Transverse colon (tissue), 4 donors: ENCODE data around the gene CIAPIN1. TPM values are rescaled to one million over a fixed set of nuclear protein-coding genes. Genes with fewer than 3 reads are reported as not detected.

Experiments used
- DNase-seq: peaks from one replicate; pipeline ENCODE4 v3.0.0-alpha.2; 2019
- H3K27ac ChIP-seq, 4 donors: fragments of 200-600 bp; sonication (generic); 2 replicates each; pipeline ENCODE4 v1.5.1; 2016 to 2018; ENCODE audit warnings: inconsistent platforms in 4 of 4
- H3K27me3 ChIP-seq: fragments of 200-600 bp; sonication (generic); 2 replicates; pipeline ENCODE4 v1.5.1; 2017; ENCODE audit warnings: inconsistent platforms
- H3K36me3 ChIP-seq, 4 donors: fragments of 200-600 bp; sonication (generic); 2 replicates each; pipeline ENCODE4 v1.5.1; 2017 to 2019; ENCODE audit warnings: inconsistent platforms in 4 of 4
- H3K4me1 ChIP-seq, 4 donors: fragments of 200-600 bp; sonication (generic); 2 replicates each; pipeline ENCODE4 v1.5.1; 2017 to 2020; ENCODE audit warnings: inconsistent platforms in 4 of 4
- H3K4me3 ChIP-seq, 4 donors: fragments of 200-600 bp; sonication (generic); 1 replicate in 1 of 4; 2 replicates in 3 of 4; pipeline versions ENCODE4 v1.5.1 to v1.6.1; 2017 to 2019; ENCODE audit warnings: inconsistent platforms in 4 of 4
- H3K9me3 ChIP-seq, 2 donors: fragments of 200-600 bp; sonication (generic); 2 replicates each; pipeline ENCODE4 v1.5.1; 2017 to 2019; ENCODE audit warnings: inconsistent platforms in 2 of 2
- CTCF ChIP-seq, 5 experiments: fragments of 200-600 bp in 3 of 5; fragments of 450-650 bp in 2 of 5; sonication (generic) in 3 of 5; IDR thresholded peaks; 1 replicate in 2 of 5; 2 replicates in 3 of 5; pipeline ENCODE4 v1.5.1; 2016 to 2017; ENCODE audit warnings: antibody characterized with exemption in 5 of 5, inconsistent platforms in 3 of 5, mild to moderate bottlenecking in 2 of 5, moderate library complexity in 1 of 5
- EP300 ChIP-seq: sonication (generic); formaldehyde crosslinking; IDR thresholded peaks from one replicate; pipeline ENCODE4 v1.6.1; 2017; ENCODE audit warnings: antibody characterized with exemption, low read depth
- POLR2A ChIP-seq: fragments of 450-650 bp; IDR thresholded peaks from one replicate; pipeline ENCODE4 v1.6.1; 2016; ENCODE audit warnings: antibody characterized with exemption, mild to moderate bottlenecking, moderate library complexity
- POLR2AphosphoS5 ChIP-seq, 3 donors: sonication (generic); formaldehyde crosslinking; IDR thresholded peaks; one replicate each; pipeline ENCODE4 v1.6.1; 2016; ENCODE audit warnings: antibody characterized with exemption in 3 of 3
- WGBS, 2 donors: methylation state at CpG; one replicate each; pipeline ENCODE4 v1.1.5; 2018; ENCODE audit warnings: low coverage in 1 of 2; 5-methylcytosine and 5-hydroxymethylcytosine counted together
- in situ Hi-C, 4 donors: fragments of 200-750 bp; cut with MboI; loops; one replicate each; pipeline versions ENCODE4 v1.15.0 to v1.15.1; 2017; ENCODE audit warnings: low sequenced_read_pairs in 3 of 4, low pct_ligation_motif_present in 1 of 4, low pct_unique_long_range_greater_than_20kb in 1 of 4
- intact Hi-C: fragments of 100-400 bp; cut with DNase I; formaldehyde crosslinking; loops from one replicate; pipeline ENCODE4 v1.15.1; 2023; ENCODE audit warnings: low total_unique reads
- total RNA-seq, 4 donors: library from RNA; depleted of rRNA; stranded (reverse); fragments of >200 nt; gene quantifications; one replicate each; pipeline ENCODE4 v1.1.0, GENCODE V29; 2016

CIAPIN1 gene
- total RNA-seq, 4 donors from 2014 or later: 20.9 to 48.3 (median 40.5) TPM

DNA sequence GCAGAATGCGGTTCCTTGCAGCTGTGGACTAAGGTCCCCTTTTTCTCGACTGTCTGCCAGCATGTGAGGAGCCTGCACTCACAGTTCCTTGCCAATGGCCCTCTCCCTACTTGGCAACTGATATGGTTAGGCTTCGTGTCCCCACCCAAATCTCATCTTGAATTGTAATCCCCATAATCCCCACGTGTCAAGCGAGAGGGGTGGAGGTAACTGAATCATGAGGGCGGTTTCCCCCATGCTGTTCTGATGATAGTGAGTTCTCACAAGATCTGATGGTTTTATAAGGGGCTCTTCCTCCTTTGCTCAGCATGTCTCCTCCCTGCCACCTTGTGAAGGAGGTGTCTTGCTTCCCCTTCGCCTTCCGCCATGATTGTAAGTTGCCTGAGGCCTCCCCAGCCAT, 19.9 kb downstream of the CIAPIN1 start:
- Histone ChIP-seq H3K9me3 (no peaks in the 10 kb centered on the region), H3K36me3 (peaks cover 0 to 29% (median 17%) of the 10 kb centered on the region in 4 donors), H3K27ac (no peak overlapping the region), H3K27me3 (no peaks in the 10 kb centered on the region), H3K4me3 (no peak overlapping the region), H3K4me1 (peaks cover 0 to 4% (median 0%) of the 10 kb centered on the region in 4 donors)
- intact Hi-C loops (no loop called here), in situ Hi-C loops (loop anchor here in 2 of 4 donors (10.0 kb wide), 1 partner anchor 87 kb away; no protein-coding TSS in a partner anchor)
- WGBS, 2 donors: 83 to 100% methylated on average over 2 to 8 of the region's 8 CpGs
- no peak for DNase-seq
- TF ChIP-seq CTCF (IDR thresholded peaks at IDR 0.05) (no peak), POLR2AphosphoS5 (IDR thresholded peaks at IDR 0.05) (no peak), POLR2A (no peak), EP300 (no peak)

DNA sequence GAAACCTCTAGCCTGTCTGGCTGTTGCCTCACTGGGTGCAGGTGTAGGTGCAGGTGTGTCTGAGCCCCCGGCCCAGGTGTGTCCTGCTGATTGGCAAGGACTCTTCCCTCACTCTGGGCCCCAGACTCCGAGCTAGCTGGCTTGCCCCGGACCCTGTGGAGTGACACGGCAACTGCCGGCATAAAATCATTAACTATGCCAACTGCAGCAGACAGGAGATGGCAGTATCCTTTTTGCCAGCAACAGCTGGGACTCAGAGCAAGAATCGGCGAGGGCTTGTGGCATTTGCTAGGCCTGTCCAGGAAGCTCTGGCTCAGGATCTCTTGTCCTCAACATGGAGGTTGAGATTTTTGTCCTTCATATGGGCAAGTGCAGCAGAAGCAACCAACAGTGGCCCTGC, 20.8 kb downstream of the CIAPIN1 start:
- Histone ChIP-seq H3K27ac (no peak overlapping the region), H3K9me3 (no peaks in the 10 kb centered on the region), H3K4me1 (peaks cover 0 to 8% (median 2%) of the 10 kb centered on the region in 4 donors), H3K27me3 (no peaks in the 10 kb centered on the region), H3K4me3 (no peak overlapping the region), H3K36me3 (peaks cover 0 to 20% (median 13%) of the 10 kb centered on the region in 4 donors)
- in situ Hi-C loops (loop anchor here in 2 of 4 donors (10.0 kb wide), 1 partner anchor 88 kb away; no protein-coding TSS in a partner anchor), intact Hi-C loops (no loop called here)
- DNase-seq: no peak
- 80% methylated on average over 7 of the region's 7 CpGs; no CpG with 5 or more reads in 1 of the 2 donors for WGBS, 2 donors
- no peak for TF ChIP-seq POLR2AphosphoS5 (IDR thresholded peaks at IDR 0.05)
- no peak for TF ChIP-seq POLR2A
- no peak for TF ChIP-seq EP300
- TF ChIP-seq CTCF (IDR thresholded peaks at IDR 0.05): no peak

DNA sequence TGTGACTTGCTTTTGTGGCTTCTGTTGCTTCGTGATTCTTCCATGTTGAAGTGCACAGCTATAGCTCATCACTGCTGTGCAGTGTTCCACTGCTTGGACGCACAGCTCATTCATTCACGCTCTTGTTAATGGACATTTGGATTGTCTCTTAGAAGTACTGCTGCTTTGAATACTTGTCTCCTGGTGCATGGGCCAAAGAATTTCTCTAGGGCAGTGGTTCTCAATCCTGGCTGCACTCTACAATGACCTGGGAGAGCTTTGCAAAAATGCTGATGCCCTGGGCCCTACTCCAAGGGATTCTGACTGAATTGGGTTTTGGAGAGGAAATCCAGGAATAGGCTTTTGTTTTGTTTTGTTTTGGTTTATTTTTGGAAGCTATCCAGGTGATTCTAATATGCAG, 22.6 kb downstream of the CIAPIN1 start:
- DNase-seq: no peak
- H3K9me3 ChIP-seq: no peaks in the 10 kb centered on the region
- peaks cover 0 to 5% (median 0%) of the 10 kb centered on the region in 4 donors for H3K36me3 ChIP-seq
- H3K27me3 ChIP-seq: no peaks in the 10 kb centered on the region
- in situ Hi-C loops (loop anchor here (10.0 to 25.0 kb wide), 2 partner anchors 90 to 337 kb away; partner anchors contain the start of gene CPNE2 (in 2 of the 4)), intact Hi-C loops (no loop called here)
- H3K4me3 ChIP-seq: no peak overlapping the region
- TF ChIP-seq POLR2A (no peak), CTCF (IDR thresholded peaks at IDR 0.05) (no peak), POLR2AphosphoS5 (IDR thresholded peaks at IDR 0.05) (no peak), EP300 (no peak)
- H3K4me1 ChIP-seq: peaks cover 0 to 8% (median 2%) of the 10 kb centered on the region in 4 donors
- no peak overlapping the region for H3K27ac ChIP-seq
- whole genome bisulfite sequencing, 2 donors: 67 to 76% methylated on average over 3 of the region's 3 CpGs

GRCh38 chr16:57423152-57423551, 24.0 kb downstream of the CIAPIN1 start:
- peaks cover 3 to 16% (median 10%) of the 10 kb centered on the region in 4 donors for H3K4me1 ChIP-seq
- no peaks in the 10 kb centered on the region for H3K27me3 ChIP-seq
- DNase-seq: no peak
- in situ Hi-C loops: loop anchor here (10.0 to 25.0 kb wide), 2 partner anchors 92 to 336 kb away; partner anchors contain the start of gene CPNE2 (in 2 of the 4)
- TF ChIP-seq EP300 (no peak), CTCF (IDR thresholded peaks at IDR 0.05) (no peak), POLR2A (no peak), POLR2AphosphoS5 (IDR thresholded peaks at IDR 0.05) (no peak)
- 60 to 84% methylated on average over 1 to 2 of the region's 2 CpGs for WGBS, 2 donors
- no peak overlapping the region for H3K4me3 ChIP-seq
- intact Hi-C loops: no loop called here
- H3K9me3 ChIP-seq: no peaks in the 10 kb centered on the region
- no peaks in the 10 kb centered on the region for H3K36me3 ChIP-seq
- H3K27ac ChIP-seq: no peak overlapping the region
